ENCODE results near the gene TMEM106C.

- TF ChIP-seq CTCF (optimal IDR thresholded peaks at IDR 0.05 in 1 of 3, IDR thresholded peaks at IDR 0.05 in 1 of 3, conservative IDR thresholded peaks at IDR 0.05 in 1 of 3; ENCODE audit: extremely low read depth in 1 of 3, insufficient read depth in 2 of 3, low read length in 3 of 3) (no peak), EZH2 (IDR thresholded peaks at IDR 0.05; ENCODE audit: low read length) (no peak)
These were observed 9.3 kb upstream of the TMEM106C start for GRCh38 chr12:47954058-47954457.

All from keratinocyte (primary cell).